ENCODE data around the gene CLTC.

The CLTC gene

DNA sequence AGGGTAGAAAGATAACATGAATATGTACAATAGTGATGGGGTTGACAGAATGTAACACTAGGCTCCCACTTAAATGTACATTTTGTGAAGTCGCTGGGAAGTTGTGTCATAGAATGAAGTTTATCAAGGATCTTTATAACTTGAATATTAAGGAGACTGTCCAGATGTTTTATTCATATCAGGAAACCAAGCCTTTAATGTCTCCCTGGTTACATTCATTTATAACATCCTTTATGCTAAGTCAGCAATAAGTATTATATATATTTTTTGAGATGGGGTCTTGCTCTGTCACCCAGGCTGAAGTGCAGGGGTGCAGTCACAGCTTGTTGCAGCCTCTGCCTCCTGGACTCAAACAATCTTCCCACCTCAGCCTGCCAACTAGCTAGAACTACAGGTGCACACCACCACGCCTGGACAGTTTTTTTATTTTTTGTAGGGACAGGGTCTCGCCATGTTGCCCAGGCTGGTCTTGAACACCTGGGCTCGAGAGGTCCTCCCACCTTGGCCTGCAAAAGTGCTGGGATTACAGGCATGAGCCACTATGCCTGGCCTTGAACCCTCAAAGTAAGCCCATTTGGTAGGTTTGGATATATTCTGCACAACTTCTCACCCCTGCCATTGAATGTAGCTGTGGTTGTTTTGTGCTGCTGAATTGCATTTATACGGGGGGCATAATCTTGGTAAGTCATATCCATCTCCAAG lies 14.1 kb downstream of the CLTC start:
- TF ChIP-seq, protein P1, sequence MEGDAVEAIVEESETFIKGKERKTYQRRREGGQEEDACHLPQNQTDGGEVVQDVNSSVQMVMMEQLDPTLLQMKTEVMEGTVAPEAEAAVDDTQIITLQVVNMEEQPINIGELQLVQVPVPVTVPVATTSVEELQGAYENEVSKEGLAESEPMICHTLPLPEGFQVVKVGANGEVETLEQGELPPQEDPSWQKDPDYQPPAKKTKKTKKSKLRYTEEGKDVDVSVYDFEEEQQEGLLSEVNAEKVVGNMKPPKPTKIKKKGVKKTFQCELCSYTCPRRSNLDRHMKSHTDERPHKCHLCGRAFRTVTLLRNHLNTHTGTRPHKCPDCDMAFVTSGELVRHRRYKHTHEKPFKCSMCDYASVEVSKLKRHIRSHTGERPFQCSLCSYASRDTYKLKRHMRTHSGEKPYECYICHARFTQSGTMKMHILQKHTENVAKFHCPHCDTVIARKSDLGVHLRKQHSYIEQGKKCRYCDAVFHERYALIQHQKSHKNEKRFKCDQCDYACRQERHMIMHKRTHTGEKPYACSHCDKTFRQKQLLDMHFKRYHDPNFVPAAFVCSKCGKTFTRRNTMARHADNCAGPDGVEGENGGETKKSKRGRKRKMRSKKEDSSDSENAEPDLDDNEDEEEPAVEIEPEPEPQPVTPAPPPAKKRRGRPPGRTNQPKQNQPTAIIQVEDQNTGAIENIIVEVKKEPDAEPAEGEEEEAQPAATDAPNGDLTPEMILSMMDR (IDR thresholded peaks at IDR 0.05) = no peak
- TF ChIP-seq ZFX (IDR thresholded peaks at IDR 0.05; ENCODE audit: borderline replicate concordance) = no peak
- no peak overlapping the region for H3K27ac ChIP-seq

DNA sequence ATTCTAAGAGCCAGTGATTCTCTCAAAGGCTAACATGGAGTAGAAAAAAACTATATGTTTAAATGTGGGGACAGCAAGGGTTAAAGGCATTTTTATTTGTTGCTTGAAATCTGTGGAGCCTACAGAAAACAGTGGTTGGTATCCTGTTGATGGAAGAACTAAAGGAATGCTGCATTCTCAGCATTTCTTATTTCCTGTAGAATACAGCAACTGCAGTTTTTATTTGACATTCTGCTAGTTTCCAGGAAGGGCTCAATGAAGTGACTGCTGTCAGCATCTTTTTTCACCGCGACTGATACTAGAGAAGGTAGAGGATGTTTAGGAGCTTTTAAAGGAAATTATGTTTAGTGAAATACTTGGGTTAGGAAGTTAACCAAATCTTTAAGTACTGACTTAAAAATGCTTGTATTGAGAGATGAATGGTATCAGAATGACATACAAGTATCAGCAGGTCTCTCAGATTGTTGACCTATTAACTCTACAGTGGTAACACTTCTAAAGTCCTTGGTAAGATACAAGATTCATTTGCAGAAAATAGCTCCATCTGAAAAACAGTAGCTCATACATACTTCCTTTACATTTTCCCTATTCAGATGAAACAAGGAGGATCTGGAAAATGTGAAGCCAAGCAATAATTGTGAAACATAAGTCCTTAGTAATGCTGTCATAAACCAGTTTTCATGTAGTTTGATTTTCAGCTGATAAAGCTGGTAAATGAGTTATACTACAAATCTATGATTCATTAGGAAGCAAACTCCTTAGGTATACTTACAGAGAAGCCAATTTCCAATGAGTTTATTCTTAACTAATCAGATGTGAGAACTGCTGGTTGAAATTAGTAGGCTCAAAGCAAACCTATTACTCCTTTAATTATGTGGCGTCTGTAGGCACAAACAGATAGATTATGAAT lies 15.2 kb downstream of the CLTC start:
- TF ChIP-seq, protein P1 (IDR thresholded peaks at IDR 0.05) = no peak
- no peak for TF ChIP-seq ZFX (IDR thresholded peaks at IDR 0.05; ENCODE audit: borderline replicate concordance)
- no peak overlapping the region for H3K27ac ChIP-seq

DNA sequence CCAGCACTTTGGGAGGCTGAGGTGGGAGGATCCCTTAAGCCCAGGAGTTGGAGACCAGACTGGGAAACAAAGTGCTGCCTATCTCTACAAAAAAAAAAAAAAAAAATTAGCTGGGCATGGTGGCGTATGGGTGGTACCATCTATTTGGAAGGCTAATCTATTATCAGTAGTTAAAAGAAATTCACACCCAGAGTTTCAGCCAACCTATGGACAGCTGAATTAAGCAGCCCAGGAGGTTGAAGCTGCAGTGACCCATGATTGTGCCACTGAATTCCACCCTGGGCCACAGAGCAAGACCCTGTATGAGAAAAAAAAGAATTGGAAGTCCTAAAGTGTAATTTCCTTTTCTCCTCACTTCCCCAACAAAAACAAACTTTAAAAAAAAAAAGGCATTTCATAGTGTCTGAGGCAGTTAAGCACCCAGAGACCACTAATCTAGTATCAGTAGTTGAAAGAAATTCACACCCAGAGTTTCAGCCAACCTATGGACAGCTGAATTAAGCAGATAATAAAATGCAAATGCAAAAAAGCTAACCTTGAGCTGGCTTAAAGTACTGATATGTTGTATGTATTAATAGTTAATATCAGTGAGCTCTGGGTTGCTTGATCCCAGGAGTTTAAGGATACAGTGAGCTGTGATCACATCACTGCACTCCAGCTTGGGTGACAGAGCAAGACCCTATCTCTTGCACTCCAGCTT lies 18.1 kb downstream of the CLTC start:
- TF ChIP-seq, protein P1 (IDR thresholded peaks at IDR 0.05) = no peak
- TF ChIP-seq ZFX (IDR thresholded peaks at IDR 0.05; ENCODE audit: borderline replicate concordance) = no peak
- no peak overlapping the region for H3K27ac ChIP-seq

DNA sequence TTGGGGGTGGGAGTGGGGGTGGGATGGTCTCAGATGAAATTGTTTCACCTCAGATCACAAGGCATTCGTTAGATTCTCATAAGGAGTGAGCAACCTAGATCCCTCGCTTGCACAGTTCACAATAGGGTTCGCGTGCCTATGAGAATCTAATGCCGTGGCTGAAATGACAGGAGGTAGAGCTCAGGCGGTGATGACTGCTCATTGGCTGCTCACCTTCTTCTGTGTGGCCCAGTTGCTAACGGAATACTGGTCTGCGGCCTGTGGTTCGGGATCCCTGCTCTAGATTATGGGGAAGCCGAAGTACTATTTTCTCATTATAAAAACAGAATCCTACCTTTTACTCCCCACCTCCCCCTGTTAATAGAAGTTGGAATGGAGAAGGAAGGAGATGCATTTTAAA lies 18.9 kb downstream of the CLTC start:
- no peak overlapping the region for H3K27ac ChIP-seq

DNA sequence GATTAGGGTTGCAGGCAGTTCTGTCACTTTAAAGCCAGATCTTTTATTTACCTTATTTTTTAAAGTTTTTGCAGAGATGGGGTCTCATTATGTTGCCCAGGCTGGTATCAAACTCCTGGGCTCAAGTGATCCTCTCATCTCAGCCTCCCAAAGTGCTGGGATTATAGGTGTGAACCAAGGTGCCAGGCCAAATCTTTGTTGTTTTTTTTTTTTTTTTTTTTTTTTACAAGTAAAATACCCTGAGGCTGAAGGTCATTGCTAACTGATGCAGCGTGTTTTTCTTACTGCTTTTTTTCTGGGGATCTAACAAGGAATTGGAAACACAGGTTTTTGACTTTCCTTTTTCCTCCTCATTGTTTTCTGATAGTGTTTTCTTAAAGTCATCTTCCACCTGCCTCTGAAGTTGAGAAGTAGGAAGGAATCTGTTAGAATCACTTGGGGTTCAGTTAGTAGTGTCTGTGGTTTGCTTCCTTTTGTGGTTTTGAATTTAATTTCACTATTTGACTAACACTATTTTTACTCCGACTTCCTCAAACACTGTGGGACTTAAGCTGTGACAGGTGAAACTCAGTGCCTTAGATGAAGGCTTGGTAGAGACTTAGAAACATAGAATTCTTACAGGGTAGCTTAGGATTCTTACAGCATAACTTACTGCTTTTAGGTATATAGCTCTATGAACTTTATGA lies 22.2 kb downstream of the CLTC start:
- peak overlapping the region; percentile 72 for H3K27ac ChIP-seq
- TF ChIP-seq ZFX (IDR thresholded peaks at IDR 0.05; ENCODE audit: borderline replicate concordance) = no peak
- TF ChIP-seq, protein P1 (IDR thresholded peaks at IDR 0.05) = no peak

More for the DNA sequence above, 18.9 kb downstream of the CLTC start:
- TF ChIP-seq ZFX (IDR thresholded peaks at IDR 0.05; ENCODE audit: borderline replicate concordance) = no peak
- TF ChIP-seq, protein P1 (IDR thresholded peaks at IDR 0.05) = no peak

DNA sequence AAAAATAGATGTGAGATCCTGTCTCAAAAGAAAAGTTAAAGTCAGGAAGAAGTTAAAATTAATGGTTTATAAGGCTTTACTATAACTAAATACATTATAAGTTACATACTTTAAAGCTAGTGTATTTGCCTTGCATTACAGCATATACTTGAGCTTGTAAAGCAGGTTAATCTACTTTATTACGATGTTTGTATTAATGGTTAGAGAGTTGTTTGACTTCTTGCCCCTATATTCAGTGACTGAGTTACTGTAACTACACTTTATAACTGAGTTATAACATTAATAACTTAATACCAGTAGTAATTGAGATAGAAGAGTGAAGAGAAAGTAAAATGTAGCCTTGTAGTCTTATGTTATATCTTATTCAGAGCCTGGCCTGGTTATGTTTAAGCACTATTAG lies 22.9 kb downstream of the CLTC start:
- peak overlapping the region; percentile 72 for H3K27ac ChIP-seq
- TF ChIP-seq, protein P1 (IDR thresholded peaks at IDR 0.05) = no peak
- TF ChIP-seq ZFX (IDR thresholded peaks at IDR 0.05; ENCODE audit: borderline replicate concordance) = no peak

Measured in 22Rv1 (cell line).